WTC11 (cell line): ENCODE data around the gene GABRP. TPM values are rescaled to one million over a fixed set of nuclear protein-coding genes. Genes with fewer than 3 reads are reported as not detected.
A peak's percentile ranks its signal among the peaks of the same experiment; 100 is the strongest.

Experiments
- ATAC-seq: fragments of 200-7000 bp; cut with Tn5 transposase; 2 replicates; pipeline ENCODE4 v1.10.0; 2021; ENCODE audit warnings: mild to moderate bottlenecking, moderate library complexity
- CTCF ChIA-PET: fragments of 300-600 bp; sonication (Branson Sonifier 250); formaldehyde crosslinking; loops from one replicate; lab custom pipeline; 2021; ENCODE audit warnings: antibody characterized with exemption; lab: Charles Lee
- POLR2A ChIA-PET: fragments of 350-600 bp; sonication (Branson Sonifier 250); formaldehyde crosslinking; loops from one replicate; lab custom pipeline; 2021; ENCODE audit warnings: antibody characterized with exemption; lab: Charles Lee
- DNase-seq: peaks from one replicate; pipeline ENCODE4 v3.0.0; 2021; ENCODE audit warnings: low spot score
- H3K27ac Mint-ChIP-seq: 2 replicates; pipeline ENCODE4 v1.8.0; 2021; ENCODE audit warnings: mixed read lengths
- H3K27me3 Mint-ChIP-seq: 2 replicates; pipeline ENCODE4 v1.8.0; 2021; ENCODE audit warnings: low read depth, mild to moderate bottlenecking, moderate library complexity, mixed read lengths
- H3K36me3 Mint-ChIP-seq: 2 replicates; pipeline ENCODE4 v1.8.0; 2021; ENCODE audit warnings: mixed read lengths
- H3K4me1 Mint-ChIP-seq: 2 replicates; pipeline ENCODE4 v1.8.0; 2022; ENCODE audit warnings: mixed read lengths
- H3K4me3 Mint-ChIP-seq: 2 replicates; pipeline ENCODE4 v1.8.0; 2021; ENCODE audit warnings: mild to moderate bottlenecking, moderate library complexity, mixed read lengths
- H3K9me3 Mint-ChIP-seq: 2 replicates; pipeline ENCODE4 v1.8.0; 2021; ENCODE audit warnings: mixed read lengths
- ATF6 ChIP-seq: sonication (generic); formaldehyde crosslinking; IDR thresholded peaks from 2 replicates; pipeline ENCODE4 v1.8.1; 2023; ENCODE audit warnings: mild to moderate bottlenecking, missing genetic modification reagents
- CREM ChIP-seq: sonication (generic); formaldehyde crosslinking; IDR thresholded peaks from 2 replicates; pipeline ENCODE4 v1.8.1; 2022; ENCODE audit warnings: mild to moderate bottlenecking, missing genetic modification reagents, moderate library complexity
- EMX1 ChIP-seq: fragments of 250-450 bp; sonication (Bioruptor Pico); IDR thresholded peaks from 2 replicates; pipeline ENCODE4 v1.8.0; 2021; ENCODE audit warnings: mild to moderate bottlenecking
- GTF2I ChIP-seq: fragments of 250-450 bp; sonication (Bioruptor Pico); conservative IDR thresholded peaks from 2 replicates; pipeline ENCODE4 v1.4.0; 2021; ENCODE audit warnings: mild to moderate bottlenecking
- HMGA2 ChIP-seq: fragments of 250-450 bp; sonication (Bioruptor Pico); IDR thresholded peaks from 2 replicates; pipeline ENCODE4 v1.4.0; 2021; ENCODE audit warnings: mild to moderate bottlenecking, moderate library complexity
- JUN ChIP-seq: sonication (generic); formaldehyde crosslinking; IDR thresholded peaks from 2 replicates; pipeline ENCODE4 v1.8.0; 2023; ENCODE audit warnings: mild to moderate bottlenecking, missing genetic modification reagents
- MXD4 ChIP-seq: fragments of 250-450 bp; sonication (Bioruptor Pico); IDR thresholded peaks from 2 replicates; pipeline ENCODE4 v1.8.0; 2021; ENCODE audit warnings: mild to moderate bottlenecking, moderate library complexity, borderline replicate concordance
- MYBL2 ChIP-seq: sonication (generic); formaldehyde crosslinking; IDR thresholded peaks from 2 replicates; pipeline ENCODE4 v1.8.1; 2023; ENCODE audit warnings: mild to moderate bottlenecking, moderate library complexity, missing genetic modification reagents
- NFATC4 ChIP-seq: fragments of 250-450 bp; sonication (Bioruptor Pico); IDR thresholded peaks from 2 replicates; pipeline ENCODE4 v1.9.0; 2021; ENCODE audit warnings: mild to moderate bottlenecking
- NR1H2 ChIP-seq: sonication (generic); formaldehyde crosslinking; IDR thresholded peaks from 2 replicates; pipeline ENCODE4 v1.9.0; 2021; ENCODE audit warnings: mild to moderate bottlenecking, moderate library complexity, missing genetic modification reagents
- NR2C2 ChIP-seq: sonication (generic); formaldehyde crosslinking; IDR thresholded peaks from 2 replicates; pipeline ENCODE4 v1.8.0; 2022; ENCODE audit warnings: mild to moderate bottlenecking, missing genetic modification reagents
- NR3C1 ChIP-seq: sonication (generic); formaldehyde crosslinking; conservative IDR thresholded peaks from 2 replicates; pipeline ENCODE4 v1.8.1; 2023; ENCODE audit warnings: low read depth, mild to moderate bottlenecking, missing genetic modification reagents
- PRDM15 ChIP-seq: sonication (generic); formaldehyde crosslinking; IDR thresholded peaks from 2 replicates; pipeline ENCODE4 v1.8.0; 2022; ENCODE audit warnings: missing genetic modification reagents
- PRRX2 ChIP-seq: fragments of 250-450 bp; sonication (Bioruptor Pico); IDR thresholded peaks from 2 replicates; pipeline ENCODE4 v1.8.0; 2021; ENCODE audit warnings: mild to moderate bottlenecking
- TEAD1 ChIP-seq: sonication (generic); formaldehyde crosslinking; IDR thresholded peaks from 2 replicates; pipeline ENCODE4 v1.8.0; 2022; ENCODE audit warnings: mild to moderate bottlenecking, missing genetic modification reagents
- TEAD4 ChIP-seq: sonication (generic); formaldehyde crosslinking; IDR thresholded peaks from 2 replicates; pipeline ENCODE4 v1.8.0; 2022; ENCODE audit warnings: mild to moderate bottlenecking, missing genetic modification reagents
- TP53 ChIP-seq: sonication (generic); formaldehyde crosslinking; IDR thresholded peaks from 2 replicates; pipeline ENCODE4 v1.8.1; 2023; ENCODE audit warnings: mild to moderate bottlenecking, missing genetic modification reagents
- ZMAT4 ChIP-seq: fragments of 250-450 bp; sonication (Bioruptor Pico); IDR thresholded peaks from 2 replicates; pipeline ENCODE4 v1.9.0; 2021; ENCODE audit warnings: mild to moderate bottlenecking
- ZNF232 ChIP-seq: sonication (generic); formaldehyde crosslinking; IDR thresholded peaks from 2 replicates; pipeline ENCODE4 v1.8.0; 2022; ENCODE audit warnings: mild to moderate bottlenecking, missing genetic modification reagents
- total RNA-seq: library from RNA; stranded (reverse); gene quantifications from 3 replicates; pipeline ENCODE4 v1.2.3, GENCODE V29; 2021
- TF ChIP-seq, protein P1 (sequence below): fragments of 250-450 bp; sonication (Bioruptor Pico); conservative IDR thresholded peaks from 2 replicates; pipeline ENCODE4 v1.9.0; 2021; ENCODE audit warnings: mild to moderate bottlenecking
- TF ChIP-seq, protein P2 (sequence below): sonication (generic); formaldehyde crosslinking; IDR thresholded peaks from 2 replicates; pipeline ENCODE4 v1.8.0; 2022; ENCODE audit warnings: mild to moderate bottlenecking, missing genetic modification reagents
- TF ChIP-seq, protein P3 (sequence below): fragments of 250-450 bp; sonication (Bioruptor Pico); IDR thresholded peaks from 2 replicates; pipeline ENCODE4 v2.1.2; 2022; ENCODE audit warnings: mild to moderate bottlenecking, moderate library complexity

The GABRP gene
- total RNA-seq, 1 experiment from 2014 or later, result 4.8 TPM

- H3K4me3 Mint-ChIP-seq, result no peak overlapping the region
- no peaks in the 10 kb centered on the region for H3K36me3 Mint-ChIP-seq
- CTCF ChIA-PET, result interaction anchor here (0.8 kb wide), 1 partner anchor 59 kb away, joined by 4 read pairs; no protein-coding TSS in a partner anchor
- DNase-seq, result no peak
- TF ChIP-seq NFATC4 (no peak), ATF6 (no peak), PRRX2 (CRISPR knock-in tag) (no peak), CREM (CRISPR knock-in tag) (no peak), NR1H2 (CRISPR knock-in tag) (no peak), JUN (CRISPR knock-in tag) (no peak), NR2C2 (no peak), TEAD4 (CRISPR knock-in tag) (no peak)
- TF ChIP-seq, protein P1, sequence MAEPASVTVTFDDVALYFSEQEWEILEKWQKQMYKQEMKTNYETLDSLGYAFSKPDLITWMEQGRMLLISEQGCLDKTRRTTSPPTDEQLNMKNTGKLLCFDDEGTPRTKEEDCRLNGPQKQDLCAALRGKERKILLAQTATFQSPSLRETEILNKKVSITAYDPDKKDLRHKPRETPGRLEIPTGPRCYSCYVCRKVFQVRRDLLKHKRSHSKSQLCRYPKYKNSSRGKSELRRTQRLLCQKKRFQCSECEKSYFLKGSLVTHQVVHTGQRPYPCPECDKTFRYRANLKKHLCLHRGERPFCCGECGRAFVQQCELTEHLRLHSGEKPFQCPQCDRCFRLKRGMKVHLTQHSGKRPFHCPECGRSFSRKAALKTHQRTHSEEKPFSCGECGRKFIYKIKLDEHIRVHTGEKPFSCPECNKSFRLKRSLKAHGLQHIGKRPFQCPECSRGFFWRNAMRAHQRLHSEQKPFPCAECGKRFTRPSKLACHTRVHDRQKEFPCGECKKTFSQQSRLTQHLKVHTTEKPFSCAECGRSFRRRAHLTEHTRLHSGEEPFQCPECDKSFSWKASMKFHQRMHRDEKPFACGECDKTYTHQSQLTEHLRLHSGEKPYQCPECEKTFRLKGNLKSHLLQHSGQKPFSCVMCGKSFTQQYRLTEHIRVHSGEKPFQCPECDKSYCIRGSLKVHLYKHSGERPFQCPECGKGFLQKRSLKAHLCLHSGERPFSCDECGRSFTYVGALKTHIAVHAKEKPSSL, result no peak
- H3K27ac Mint-ChIP-seq, result no peak overlapping the region
- no peak for ATAC-seq
- no peaks in the 10 kb centered on the region for H3K9me3 Mint-ChIP-seq
- H3K4me1 Mint-ChIP-seq, result peaks cover 11% of the 10 kb centered on the region
- no peaks in the 10 kb centered on the region for H3K27me3 Mint-ChIP-seq
- POLR2A ChIA-PET, result no interaction called here
Measured at GRCh38 chr5:170805666-170806065, 22.1 kb downstream of the GABRP start.

- POLR2A ChIA-PET, result interaction anchor here (0.6 kb wide), 1 partner anchor 547 kb away, joined by 3 read pairs; no protein-coding TSS in a partner anchor
- Mint-ChIP-seq H3K9me3 (no peaks in the 10 kb centered on the region), H3K27ac (no peak overlapping the region), H3K4me3 (no peak overlapping the region), H3K4me1 (peaks cover 11% of the 10 kb centered on the region), H3K27me3 (no peaks in the 10 kb centered on the region), H3K36me3 (no peaks in the 10 kb centered on the region)
- peak; percentile 98 for ATAC-seq
- TF ChIP-seq, protein P2, sequence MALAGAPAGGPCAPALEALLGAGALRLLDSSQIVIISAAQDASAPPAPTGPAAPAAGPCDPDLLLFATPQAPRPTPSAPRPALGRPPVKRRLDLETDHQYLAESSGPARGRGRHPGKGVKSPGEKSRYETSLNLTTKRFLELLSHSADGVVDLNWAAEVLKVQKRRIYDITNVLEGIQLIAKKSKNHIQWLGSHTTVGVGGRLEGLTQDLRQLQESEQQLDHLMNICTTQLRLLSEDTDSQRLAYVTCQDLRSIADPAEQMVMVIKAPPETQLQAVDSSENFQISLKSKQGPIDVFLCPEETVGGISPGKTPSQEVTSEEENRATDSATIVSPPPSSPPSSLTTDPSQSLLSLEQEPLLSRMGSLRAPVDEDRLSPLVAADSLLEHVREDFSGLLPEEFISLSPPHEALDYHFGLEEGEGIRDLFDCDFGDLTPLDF (CRISPR knock-in tag), result no peak
- no peak for TF ChIP-seq TEAD1 (CRISPR knock-in tag)
- TF ChIP-seq ZNF232 (CRISPR knock-in tag), result no peak
- TF ChIP-seq, protein P3, sequence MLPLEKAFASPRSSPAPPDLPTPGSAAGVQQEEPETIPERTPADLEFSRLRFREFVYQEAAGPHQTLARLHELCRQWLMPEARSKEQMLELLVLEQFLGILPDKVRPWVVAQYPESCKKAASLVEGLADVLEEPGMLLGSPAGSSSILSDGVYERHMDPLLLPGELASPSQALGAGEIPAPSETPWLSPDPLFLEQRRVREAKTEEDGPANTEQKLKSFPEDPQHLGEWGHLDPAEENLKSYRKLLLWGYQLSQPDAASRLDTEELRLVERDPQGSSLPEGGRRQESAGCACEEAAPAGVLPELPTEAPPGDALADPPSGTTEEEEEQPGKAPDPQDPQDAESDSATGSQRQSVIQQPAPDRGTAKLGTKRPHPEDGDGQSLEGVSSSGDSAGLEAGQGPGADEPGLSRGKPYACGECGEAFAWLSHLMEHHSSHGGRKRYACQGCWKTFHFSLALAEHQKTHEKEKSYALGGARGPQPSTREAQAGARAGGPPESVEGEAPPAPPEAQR (CRISPR knock-in tag), result no peak
- TF ChIP-seq NR2C2, result no peak
- CTCF ChIA-PET, result interaction anchor here (0.5 to 2.2 kb wide), 20 partner anchors 11 to 537 kb away, joined by 3 to 12 read pairs (median 4); no protein-coding TSS in a partner anchor
- peak; percentile 30 for DNase-seq
Measured at GRCh38 chr5:170809551-170809950, 26.0 kb downstream of the GABRP start.

- ATAC-seq, result no peak
- ChIA-PET POLR2A (no interaction called here), CTCF (no interaction called here)
- Mint-ChIP-seq H3K9me3 (peaks cover 6% of the 10 kb centered on the region; the same call in 1 of the 2 replicates), H3K4me3 (no peak overlapping the region), H3K27me3 (no peaks in the 10 kb centered on the region), H3K4me1 (peaks cover 11% of the 10 kb centered on the region), H3K36me3 (no peaks in the 10 kb centered on the region), H3K27ac (no peak overlapping the region)
- DNase-seq, result no peak
- TF ChIP-seq MYBL2 (CRISPR knock-in tag), result no peak
- TF ChIP-seq PRDM15 (CRISPR knock-in tag), result no peak
- TF ChIP-seq GTF2I (CRISPR knock-in tag), result no peak
- TF ChIP-seq, protein P2 (CRISPR knock-in tag), result no peak
- no peak for TF ChIP-seq HMGA2 (CRISPR knock-in tag)
- TF ChIP-seq EMX1 (CRISPR knock-in tag), result no peak
- no peak for TF ChIP-seq TP53 (CRISPR knock-in tag)
- no peak for TF ChIP-seq ZMAT4 (CRISPR knock-in tag)
- TF ChIP-seq NR3C1 (CRISPR knock-in tag), result no peak
- TF ChIP-seq MXD4 (CRISPR knock-in tag), result no peak
Measured at GRCh38 chr5:170811719-170812118, 28.2 kb downstream of the GABRP start.
